Measurements from ENCODE around the gene ZIM2.
"Not testable (repeated sequence)": the region's sequence is repeated elsewhere in the genome, so short reads cannot be mapped to it uniquely, and the experiment has no call there.

Gene ZIM2

GRCh38 chr19:56864443-56865125 lies 24.1 kb upstream of the ZIM2 start:
- Histone ChIP-seq H3K9me3 (ENCODE audit: control insufficient read depth in 1 of 2, low read length in 2 of 2) (peaks cover 11 to 12% of the 10 kb centered on the region in 2 donors), H3K27ac (ENCODE audit: low read length) (no peak overlapping the region), H3K4me1 (ENCODE audit: control insufficient read depth in 1 of 2, insufficient read depth in 2 of 2, low read length in 2 of 2) (no peaks in the 10 kb centered on the region), H3K36me3 (ENCODE audit: control insufficient read depth in 1 of 2, insufficient read depth in 2 of 2, low read length in 2 of 2) (no peaks in the 10 kb centered on the region), H3K27me3 (ENCODE audit: low read depth, low read length) (no peaks in the 10 kb centered on the region), H3K4me3 (ENCODE audit: low read depth in 1 of 2, low read length in 2 of 2) (no peak overlapping the region)

DNA sequence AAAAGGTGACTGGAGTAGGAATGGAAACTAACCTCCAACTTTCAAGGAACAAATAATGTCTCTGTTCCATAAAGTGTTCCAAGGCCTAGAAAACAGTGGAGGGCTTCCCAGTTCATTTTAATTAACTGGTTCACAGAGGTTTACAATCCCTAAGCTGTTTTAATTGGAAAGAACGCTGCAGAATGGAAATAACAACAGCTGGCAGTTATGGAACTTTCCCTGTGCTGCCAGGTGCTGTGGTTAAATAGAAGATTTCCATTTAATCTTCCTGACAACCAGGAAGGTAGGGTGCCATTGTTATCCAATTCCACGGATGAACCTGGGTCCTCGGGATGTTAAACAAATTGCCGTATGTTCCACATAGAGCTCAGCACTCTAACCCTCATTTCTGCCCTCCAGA lies 22.2 kb upstream of the ZIM2 start:
- Histone ChIP-seq H3K9me3 (ENCODE audit: control insufficient read depth in 1 of 2, low read length in 2 of 2) (peaks cover 11 to 12% of the 10 kb centered on the region in 2 donors), H3K4me3 (ENCODE audit: low read depth in 1 of 2, low read length in 2 of 2) (no peak overlapping the region), H3K36me3 (ENCODE audit: control insufficient read depth in 1 of 2, insufficient read depth in 2 of 2, low read length in 2 of 2) (no peaks in the 10 kb centered on the region), H3K27ac (ENCODE audit: low read length) (no peak overlapping the region), H3K4me1 (ENCODE audit: control insufficient read depth in 1 of 2, insufficient read depth in 2 of 2, low read length in 2 of 2) (no peaks in the 10 kb centered on the region), H3K27me3 (ENCODE audit: low read depth, low read length) (no peaks in the 10 kb centered on the region)

DNA sequence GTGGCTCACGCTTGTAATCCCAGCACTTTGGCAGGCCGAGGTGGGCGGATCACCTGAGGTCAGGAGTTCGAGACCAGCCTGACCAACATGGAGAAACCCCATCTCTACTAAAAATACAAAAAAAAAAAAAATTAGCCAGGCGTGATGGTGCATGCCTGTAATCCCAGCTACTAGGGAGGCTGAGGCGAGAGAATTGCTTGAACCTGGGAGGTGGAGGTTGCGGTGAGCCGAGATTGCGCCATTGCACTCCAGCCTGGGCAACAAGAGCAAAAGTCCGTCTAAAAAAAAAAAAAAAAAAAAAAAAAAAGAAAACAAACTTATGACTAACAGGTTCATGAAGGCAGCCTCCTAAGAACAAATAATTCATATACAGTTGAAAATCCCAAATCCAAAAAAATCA lies 19.9 kb upstream of the ZIM2 start:
- H3K27ac ChIP-seq (ENCODE audit: low read length); H3K4me1 ChIP-seq (ENCODE audit: control insufficient read depth in 1 of 2, insufficient read depth in 2 of 2, low read length in 2 of 2); H3K4me3 ChIP-seq (ENCODE audit: low read depth in 1 of 2, low read length in 2 of 2): not testable (repeated sequence)

GRCh38 chr19:56858026-56858425 lies 17.5 kb upstream of the ZIM2 start:
- Histone ChIP-seq H3K9me3 (ENCODE audit: control insufficient read depth in 1 of 2, low read length in 2 of 2) (peaks cover 0 to 7% of the 10 kb centered on the region in 2 donors), H3K4me3 (ENCODE audit: low read depth in 1 of 2, low read length in 2 of 2) (no peak overlapping the region), H3K27me3 (ENCODE audit: low read depth, low read length) (no peaks in the 10 kb centered on the region), H3K4me1 (ENCODE audit: control insufficient read depth in 1 of 2, insufficient read depth in 2 of 2, low read length in 2 of 2) (no peaks in the 10 kb centered on the region), H3K36me3 (ENCODE audit: control insufficient read depth in 1 of 2, insufficient read depth in 2 of 2, low read length in 2 of 2) (no peaks in the 10 kb centered on the region), H3K27ac (ENCODE audit: low read length) (no peak overlapping the region)

More for the DNA sequence above, 19.9 kb upstream of the ZIM2 start:
- H3K9me3 ChIP-seq (ENCODE audit: control insufficient read depth in 1 of 2, low read length in 2 of 2), result peaks cover 9 to 11% of the 10 kb centered on the region in 2 donors
- H3K36me3 ChIP-seq (ENCODE audit: control insufficient read depth in 1 of 2, insufficient read depth in 2 of 2, low read length in 2 of 2); H3K27me3 ChIP-seq (ENCODE audit: low read depth, low read length): not testable (repeated sequence)

- H3K36me3 ChIP-seq (ENCODE audit: control insufficient read depth in 1 of 2, insufficient read depth in 2 of 2, low read length in 2 of 2), result no peaks in the 10 kb centered on the region
- H3K4me1 ChIP-seq (ENCODE audit: control insufficient read depth in 1 of 2, insufficient read depth in 2 of 2, low read length in 2 of 2), result no peaks in the 10 kb centered on the region
- no peak overlapping the region for H3K27ac ChIP-seq (ENCODE audit: low read length)
- peaks cover 0 to 7% of the 10 kb centered on the region in 2 donors for H3K9me3 ChIP-seq (ENCODE audit: control insufficient read depth in 1 of 2, low read length in 2 of 2)
- no peaks in the 10 kb centered on the region for H3K27me3 ChIP-seq (ENCODE audit: low read depth, low read length)
- no peak overlapping the region for H3K4me3 ChIP-seq (ENCODE audit: low read depth in 1 of 2, low read length in 2 of 2)
These were observed 16.3 kb upstream of the ZIM2 start for GRCh38 chr19:56856822-56857221.

GRCh38 chr19:56852361-56852760 lies 11.8 kb upstream of the ZIM2 start:
- not testable (repeated sequence) for H3K36me3 ChIP-seq (ENCODE audit: control insufficient read depth in 1 of 2, insufficient read depth in 2 of 2, low read length in 2 of 2); H3K9me3 ChIP-seq (ENCODE audit: control insufficient read depth in 1 of 2, low read length in 2 of 2); H3K27ac ChIP-seq (ENCODE audit: low read length); H3K4me1 ChIP-seq (ENCODE audit: control insufficient read depth in 1 of 2, insufficient read depth in 2 of 2, low read length in 2 of 2); H3K4me3 ChIP-seq (ENCODE audit: low read depth in 1 of 2, low read length in 2 of 2); H3K27me3 ChIP-seq (ENCODE audit: low read depth, low read length)

DNA sequence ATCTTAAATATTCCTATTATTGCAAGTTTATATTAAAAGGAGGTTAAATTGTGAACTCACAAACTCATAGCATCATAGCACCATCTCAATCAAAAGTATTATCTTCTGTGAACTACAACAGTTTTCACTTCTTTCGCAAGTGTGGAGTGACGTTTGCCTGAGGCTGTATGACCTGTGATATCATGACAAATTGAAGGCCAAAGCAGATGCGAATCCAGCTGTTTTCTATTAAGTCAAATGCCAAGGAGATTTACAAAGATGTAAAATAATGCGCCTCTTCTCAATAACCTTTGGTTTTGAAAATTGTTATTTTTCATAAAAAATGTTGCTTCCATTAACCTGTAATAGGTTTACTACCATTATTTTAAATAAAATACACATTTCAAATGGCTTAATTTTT lies 7.6 kb upstream of the ZIM2 start:
- Histone ChIP-seq H3K27ac (ENCODE audit: low read length) (no peak overlapping the region), H3K4me1 (ENCODE audit: control insufficient read depth in 1 of 2, insufficient read depth in 2 of 2, low read length in 2 of 2) (no peaks in the 10 kb centered on the region)

DNA sequence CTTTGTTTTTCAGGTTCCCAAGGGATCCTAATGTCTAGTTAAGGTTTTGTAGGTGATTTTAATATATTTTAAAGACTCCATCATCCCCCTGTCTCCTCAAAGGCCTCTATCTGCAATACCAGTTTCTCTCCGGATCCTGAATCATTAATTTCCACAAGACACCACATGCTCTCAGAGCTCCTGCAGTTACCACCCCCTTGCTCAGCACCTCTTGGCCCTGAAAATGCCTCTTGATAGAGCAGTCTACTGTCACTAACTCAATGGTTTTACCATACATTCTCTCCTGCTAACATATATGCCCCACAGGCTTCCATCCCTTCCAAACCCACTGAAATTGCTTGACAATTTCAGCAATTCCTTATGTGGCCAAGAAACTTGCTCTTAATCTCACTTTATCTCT lies 1.9 kb upstream of the ZIM2 start:
- no peak overlapping the region for H3K4me3 ChIP-seq (ENCODE audit: low read depth in 1 of 2, low read length in 2 of 2)
- no peaks in the 10 kb centered on the region for H3K27me3 ChIP-seq (ENCODE audit: low read depth, low read length)

More for the DNA sequence above, 7.6 kb upstream of the ZIM2 start:
- H3K27me3 ChIP-seq (ENCODE audit: low read depth, low read length), result no peaks in the 10 kb centered on the region
- no peaks in the 10 kb centered on the region for H3K36me3 ChIP-seq (ENCODE audit: control insufficient read depth in 1 of 2, insufficient read depth in 2 of 2, low read length in 2 of 2)
- no peak overlapping the region for H3K4me3 ChIP-seq (ENCODE audit: low read depth in 1 of 2, low read length in 2 of 2)
- no peaks in the 10 kb centered on the region for H3K9me3 ChIP-seq (ENCODE audit: control insufficient read depth in 1 of 2, low read length in 2 of 2)

DNA sequence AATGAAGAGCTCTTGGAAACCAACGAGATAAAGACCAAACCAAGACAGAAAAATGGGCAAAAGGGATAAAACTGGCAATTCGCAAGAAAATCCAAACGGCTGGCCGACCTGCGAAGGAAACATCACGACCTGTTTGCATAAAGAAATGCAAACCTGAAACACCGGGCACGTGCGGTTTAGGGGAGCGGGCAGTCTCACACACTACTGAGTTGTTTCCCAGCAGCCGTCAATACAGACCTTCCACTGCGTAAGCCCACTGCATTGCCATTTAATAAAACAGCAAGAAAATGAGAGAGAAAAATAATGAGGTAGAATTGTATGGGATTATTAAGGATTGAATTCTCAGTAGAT lies 642 bp upstream of the ZIM2 start:
- Histone ChIP-seq H3K4me1 (ENCODE audit: control insufficient read depth in 1 of 2, insufficient read depth in 2 of 2, low read length in 2 of 2) (no peaks in the 10 kb centered on the region), H3K27ac (ENCODE audit: low read length) (no peak overlapping the region), H3K36me3 (ENCODE audit: control insufficient read depth in 1 of 2, insufficient read depth in 2 of 2, low read length in 2 of 2) (no peaks in the 10 kb centered on the region), H3K9me3 (ENCODE audit: control insufficient read depth in 1 of 2, low read length in 2 of 2) (no peaks in the 10 kb centered on the region), H3K27me3 (ENCODE audit: low read depth, low read length) (no peaks in the 10 kb centered on the region), H3K4me3 (ENCODE audit: low read depth in 1 of 2, low read length in 2 of 2) (peak overlapping the region in 1 of 2 donors; percentile 69)

More for the DNA sequence above, 1.9 kb upstream of the ZIM2 start:
- H3K9me3 ChIP-seq (ENCODE audit: control insufficient read depth in 1 of 2, low read length in 2 of 2), result no peaks in the 10 kb centered on the region
- H3K4me1 ChIP-seq (ENCODE audit: control insufficient read depth in 1 of 2, insufficient read depth in 2 of 2, low read length in 2 of 2), result no peaks in the 10 kb centered on the region
- no peak overlapping the region for H3K27ac ChIP-seq (ENCODE audit: low read length)
- no peaks in the 10 kb centered on the region for H3K36me3 ChIP-seq (ENCODE audit: control insufficient read depth in 1 of 2, insufficient read depth in 2 of 2, low read length in 2 of 2)

DNA sequence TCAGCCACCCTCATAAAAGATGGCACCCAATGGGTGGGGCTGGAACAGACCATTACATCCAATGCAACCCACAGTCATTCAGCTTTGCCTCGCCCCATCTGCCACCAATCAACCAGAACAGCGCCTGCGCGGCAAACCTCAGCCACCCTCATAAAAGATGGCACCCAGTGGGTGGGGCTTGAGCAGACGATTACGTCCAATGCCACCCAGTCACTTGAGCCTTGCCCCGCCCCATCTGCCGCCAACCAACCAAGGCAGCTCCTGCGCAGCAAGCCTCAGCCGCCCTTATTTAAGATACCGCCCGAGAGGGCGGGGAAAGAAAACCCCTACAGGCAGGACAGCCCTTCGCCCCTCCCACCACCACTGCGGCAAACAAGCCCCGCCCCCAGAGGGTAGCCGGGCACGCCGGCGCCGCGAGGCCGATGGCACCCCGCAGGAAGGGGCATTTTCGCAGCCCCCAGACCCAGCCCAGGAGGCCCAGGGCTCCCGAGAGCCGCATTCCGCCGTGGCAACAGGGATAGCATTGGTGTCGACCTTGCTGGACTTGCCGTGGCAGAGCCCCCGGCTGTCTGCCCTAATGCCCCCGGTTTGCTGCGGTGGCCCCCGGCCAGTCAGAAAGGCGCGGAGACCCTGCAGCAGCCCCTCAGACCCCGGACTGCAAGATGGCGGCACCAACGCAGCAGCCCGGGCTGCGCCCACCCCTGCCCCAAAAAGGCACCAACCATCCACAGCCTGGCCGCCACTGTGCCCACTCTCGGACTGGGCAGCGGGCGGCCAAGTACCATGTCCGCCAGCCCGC lies 675 bp downstream of the ZIM2 start:
- Histone ChIP-seq H3K27me3 (ENCODE audit: low read depth, low read length) (no peaks in the 10 kb centered on the region), H3K9me3 (ENCODE audit: control insufficient read depth in 1 of 2, low read length in 2 of 2) (no peaks in the 10 kb centered on the region), H3K4me1 (ENCODE audit: control insufficient read depth in 1 of 2, insufficient read depth in 2 of 2, low read length in 2 of 2) (no peaks in the 10 kb centered on the region), H3K27ac (ENCODE audit: low read length) (no peak overlapping the region), H3K36me3 (ENCODE audit: control insufficient read depth in 1 of 2, insufficient read depth in 2 of 2, low read length in 2 of 2) (no peaks in the 10 kb centered on the region), H3K4me3 (ENCODE audit: low read depth in 1 of 2, low read length in 2 of 2) (peak overlapping the region; percentile 24 to 69)

DNA sequence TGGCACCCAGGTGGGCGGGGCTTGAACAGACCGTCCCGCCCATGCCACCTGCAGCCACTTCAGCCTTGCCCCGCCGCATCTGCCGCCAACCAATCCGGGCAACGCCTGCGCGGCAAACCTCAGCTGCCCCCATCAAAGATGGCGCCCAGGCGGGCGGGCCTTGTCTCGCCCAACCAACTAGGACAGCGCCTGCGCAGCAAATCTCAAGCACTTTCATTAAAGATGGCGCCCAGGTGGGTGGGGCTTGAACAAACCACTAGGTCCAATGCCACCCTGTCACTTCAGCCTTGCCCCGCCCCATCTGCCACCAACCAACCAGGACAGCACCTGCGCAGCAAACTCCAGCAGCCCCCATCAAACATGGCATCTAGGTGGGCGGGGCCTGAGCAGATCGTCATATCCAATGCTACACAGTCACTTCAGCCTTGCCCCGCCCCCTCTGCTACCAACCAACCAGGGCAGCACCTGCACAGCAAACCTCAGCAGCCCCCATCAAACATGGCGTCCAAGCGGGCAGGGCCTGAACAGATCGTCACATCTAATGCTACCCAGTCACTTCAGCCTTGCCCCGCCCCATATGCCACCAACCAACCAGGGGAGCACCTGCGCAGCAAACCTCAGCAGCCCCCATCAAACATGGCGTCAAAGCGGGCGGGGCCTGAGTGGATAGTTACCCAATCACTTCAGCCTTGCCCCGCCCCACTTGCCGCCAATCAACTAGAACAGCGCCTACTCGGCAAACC lies 1.4 kb downstream of the ZIM2 start:
- Histone ChIP-seq H3K4me3 (ENCODE audit: low read depth in 1 of 2, low read length in 2 of 2) (peak overlapping the region; percentile 27 to 69), H3K27me3 (ENCODE audit: low read depth, low read length) (no peaks in the 10 kb centered on the region), H3K36me3 (ENCODE audit: control insufficient read depth in 1 of 2, insufficient read depth in 2 of 2, low read length in 2 of 2) (no peaks in the 10 kb centered on the region), H3K27ac (ENCODE audit: low read length) (no peak overlapping the region), H3K4me1 (ENCODE audit: control insufficient read depth in 1 of 2, insufficient read depth in 2 of 2, low read length in 2 of 2) (no peaks in the 10 kb centered on the region), H3K9me3 (ENCODE audit: control insufficient read depth in 1 of 2, low read length in 2 of 2) (no peaks in the 10 kb centered on the region)
